Stimulated activated CD4-positive, alpha-beta T cell treated with anti-CD3 and anti-CD28 coated beads, Interleukin-1b, Interleukin-23, amount 100 ng/mL, for 48 hours (primary cell): Measurements from ENCODE around the gene BRINP2.
"Not testable (repeated sequence)": the region's sequence is repeated elsewhere in the genome, so short reads cannot be mapped to it uniquely, and the experiment has no call there.

Experiments used
- DNase-seq: peaks from one replicate; pipeline ENCODE4 v3.0.0-alpha.2; 2020

Gene BRINP2

DNA sequence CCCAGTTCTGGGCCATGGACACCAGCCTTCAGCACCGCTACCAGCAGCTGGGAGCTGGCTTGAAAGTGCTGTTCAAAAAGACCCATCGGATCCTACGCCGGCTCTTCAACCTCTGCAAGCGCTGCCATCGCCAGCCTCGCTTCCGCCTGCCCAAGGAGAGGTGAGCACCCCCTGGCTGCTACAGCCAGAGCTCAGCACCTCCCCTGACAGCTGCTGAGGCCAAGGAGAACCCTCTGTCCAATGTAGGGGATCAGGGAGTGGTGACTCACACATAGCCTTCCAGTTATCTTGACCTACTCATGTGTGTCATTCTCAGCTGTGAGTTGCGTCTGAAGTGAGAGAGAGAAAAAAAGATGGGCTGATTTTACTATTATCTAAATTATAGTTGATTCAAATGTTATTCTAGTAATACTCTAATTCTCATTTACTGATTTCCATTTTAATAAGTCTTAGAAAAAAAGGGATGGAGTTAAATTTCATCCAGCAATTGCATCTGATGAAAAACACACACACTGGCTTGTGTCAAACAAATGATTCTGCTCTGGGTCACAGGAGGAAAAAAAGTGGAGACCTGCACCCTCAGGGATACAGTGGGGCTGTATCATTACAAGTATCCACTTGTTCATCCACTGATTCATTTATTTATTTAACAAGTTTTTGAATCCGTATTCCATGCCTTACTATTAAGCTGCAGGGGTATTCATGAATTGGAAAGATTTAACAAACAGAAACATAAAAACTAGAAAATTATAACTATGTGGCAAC is 108.0 kb downstream of the BRINP2 start:
- no peak for DNase-seq

DNA sequence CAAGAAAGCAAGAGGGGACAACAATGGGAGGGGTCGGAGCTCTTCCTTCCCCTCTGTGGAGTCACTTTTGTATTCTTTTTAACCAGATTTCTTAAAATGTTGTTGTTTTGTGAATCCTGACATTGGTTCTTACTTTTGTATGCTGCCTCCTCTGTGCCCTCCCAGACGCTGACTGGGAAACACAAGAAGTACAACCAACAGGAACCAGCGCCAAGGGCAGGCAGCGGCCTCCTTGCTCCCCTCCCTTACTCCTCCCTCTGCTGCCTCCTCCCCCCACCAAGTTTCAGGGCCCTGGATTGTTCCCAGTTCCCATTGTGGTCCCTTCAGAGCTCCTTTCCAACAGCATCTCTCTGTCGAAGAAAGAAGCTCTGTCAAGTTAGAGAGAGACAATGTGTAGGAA is 111.1 kb downstream of the BRINP2 start:
- no peak for DNase-seq

DNA sequence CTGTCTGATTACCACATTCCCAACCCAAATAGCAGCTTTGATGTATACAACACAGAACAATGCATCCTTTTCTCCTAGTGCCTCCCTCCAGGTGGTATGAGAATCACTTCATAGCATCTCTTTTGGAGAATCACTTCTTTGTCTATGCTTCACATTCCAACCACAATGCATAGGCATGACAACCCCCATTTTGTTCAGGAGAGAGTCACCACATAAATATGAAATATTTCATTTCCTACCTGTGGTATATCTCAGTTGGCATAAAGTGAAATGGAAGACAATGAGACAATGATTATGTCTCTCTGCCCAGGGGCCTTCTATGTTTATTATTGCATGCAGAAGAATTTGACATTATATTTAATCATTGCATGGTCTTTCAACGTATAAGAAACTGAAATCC is 112.2 kb downstream of the BRINP2 start:
- DNase-seq: no peak

DNA sequence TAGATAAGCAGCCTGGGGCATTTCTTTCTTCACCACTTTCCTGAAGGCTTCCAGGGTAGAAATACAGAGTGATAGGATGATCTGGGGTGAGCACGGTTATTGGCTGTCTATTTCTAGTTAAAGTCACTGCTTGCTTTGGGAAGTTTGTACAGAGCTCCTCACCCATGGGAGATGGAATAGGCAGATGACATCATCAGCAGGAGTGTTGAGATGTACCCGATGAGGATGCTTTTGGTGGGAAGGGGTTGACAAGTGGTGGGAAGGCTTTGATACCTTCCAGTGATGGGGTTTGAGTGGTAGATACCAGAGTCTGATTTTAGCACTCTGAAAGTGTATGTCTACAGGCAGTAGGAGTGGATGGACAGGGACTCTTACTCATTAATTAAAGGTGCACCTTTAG is 112.6 kb downstream of the BRINP2 start:
- DNase-seq: no peak

DNA sequence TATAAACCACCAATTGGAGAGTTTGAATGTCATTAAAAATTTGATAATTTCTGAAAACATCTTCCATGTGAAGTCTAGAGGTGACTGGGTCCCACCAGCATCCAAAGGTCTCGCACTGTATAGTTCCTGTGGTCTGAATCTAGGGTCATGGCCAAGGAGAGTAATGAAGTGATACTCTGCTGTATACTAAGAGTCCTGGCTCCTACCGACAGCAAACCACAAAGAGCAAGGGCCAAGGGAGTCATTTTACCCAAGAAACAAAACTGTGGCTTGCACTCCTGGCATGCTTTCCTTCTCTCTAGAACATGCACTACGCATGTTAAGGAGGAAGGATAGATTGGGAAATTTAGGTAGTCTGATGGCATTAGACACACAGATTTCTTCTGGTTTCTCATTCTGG is 115.6 kb downstream of the BRINP2 start:
- no peak for DNase-seq

DNA sequence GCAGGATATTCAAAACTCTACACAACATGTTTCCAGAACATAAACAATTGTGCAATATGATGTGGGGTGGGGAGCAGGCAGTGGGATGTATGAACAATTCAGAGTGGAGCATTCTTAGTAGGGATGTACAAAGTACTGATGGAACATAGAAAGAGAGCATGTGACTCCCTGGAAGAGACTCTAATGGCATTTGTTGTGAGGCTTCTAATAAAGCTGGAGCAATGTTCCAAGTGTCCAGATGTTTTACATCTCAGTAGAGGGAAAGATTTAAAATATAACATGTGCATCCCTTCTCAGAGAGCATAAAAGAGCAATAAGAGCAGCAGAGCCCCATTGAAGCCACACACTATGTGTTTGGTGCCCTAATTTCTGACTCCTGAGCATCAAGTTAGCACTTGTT is 116.5 kb downstream of the BRINP2 start:
- no peak for DNase-seq

DNA sequence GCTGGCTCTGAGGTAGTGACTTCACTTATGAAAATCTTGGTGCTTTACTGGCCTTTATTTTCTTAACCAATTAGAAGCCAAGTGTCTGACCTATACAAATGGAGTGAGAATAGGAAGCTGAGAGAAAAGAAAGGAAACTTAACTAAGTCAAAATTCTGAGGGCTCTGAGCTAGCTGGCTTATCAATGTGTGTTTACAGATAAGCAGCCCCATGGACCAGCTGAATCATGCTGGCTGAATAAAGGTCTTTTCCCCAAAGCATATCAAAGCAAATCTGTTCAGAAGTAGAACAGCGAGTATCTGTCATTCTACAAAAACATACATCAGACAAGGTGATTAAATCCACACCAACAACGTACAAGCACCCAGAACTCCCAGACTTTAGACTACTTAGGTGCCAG is 117.2 kb downstream of the BRINP2 start:
- DNase-seq: no peak

DNA sequence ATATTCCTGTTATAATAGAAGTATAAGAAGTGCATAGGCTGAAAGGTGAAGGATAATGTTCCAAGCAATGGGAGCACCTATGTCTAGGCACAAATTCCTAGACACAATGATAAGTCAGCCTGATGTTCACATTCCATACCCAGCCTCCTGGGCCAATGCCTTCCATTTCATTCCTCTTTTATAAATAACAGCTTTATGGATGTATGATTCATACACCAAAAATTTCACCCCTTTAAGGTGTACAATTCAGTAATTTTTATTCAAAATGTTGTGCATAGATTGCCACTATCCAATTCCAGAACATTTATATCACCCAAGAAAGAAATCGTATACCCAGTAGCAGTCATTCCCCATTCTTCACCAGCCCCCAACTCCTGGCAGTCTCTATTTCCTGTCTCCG is 118.8 kb downstream of the BRINP2 start:
- no peak for DNase-seq

DNA sequence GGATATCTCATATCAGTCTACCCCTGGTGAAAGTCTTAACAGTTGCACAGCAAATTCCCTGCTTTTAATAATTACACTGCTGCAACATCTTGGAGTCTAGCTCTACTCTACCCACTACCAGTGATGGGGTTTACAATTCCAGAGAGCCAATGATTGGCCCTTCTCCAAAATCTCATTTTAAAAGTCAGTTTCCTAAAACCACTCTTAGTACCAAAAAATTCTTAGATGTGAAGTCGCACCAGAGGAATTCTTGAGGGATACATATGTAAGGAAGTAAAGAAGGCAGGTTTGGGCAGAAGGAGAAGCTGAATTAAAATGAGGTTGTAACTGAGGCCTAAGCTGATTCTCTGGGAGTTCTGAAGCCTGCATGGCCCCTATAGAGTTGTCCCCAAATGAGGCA is 129.7 kb downstream of the BRINP2 start:
- DNase-seq: no peak

DNA sequence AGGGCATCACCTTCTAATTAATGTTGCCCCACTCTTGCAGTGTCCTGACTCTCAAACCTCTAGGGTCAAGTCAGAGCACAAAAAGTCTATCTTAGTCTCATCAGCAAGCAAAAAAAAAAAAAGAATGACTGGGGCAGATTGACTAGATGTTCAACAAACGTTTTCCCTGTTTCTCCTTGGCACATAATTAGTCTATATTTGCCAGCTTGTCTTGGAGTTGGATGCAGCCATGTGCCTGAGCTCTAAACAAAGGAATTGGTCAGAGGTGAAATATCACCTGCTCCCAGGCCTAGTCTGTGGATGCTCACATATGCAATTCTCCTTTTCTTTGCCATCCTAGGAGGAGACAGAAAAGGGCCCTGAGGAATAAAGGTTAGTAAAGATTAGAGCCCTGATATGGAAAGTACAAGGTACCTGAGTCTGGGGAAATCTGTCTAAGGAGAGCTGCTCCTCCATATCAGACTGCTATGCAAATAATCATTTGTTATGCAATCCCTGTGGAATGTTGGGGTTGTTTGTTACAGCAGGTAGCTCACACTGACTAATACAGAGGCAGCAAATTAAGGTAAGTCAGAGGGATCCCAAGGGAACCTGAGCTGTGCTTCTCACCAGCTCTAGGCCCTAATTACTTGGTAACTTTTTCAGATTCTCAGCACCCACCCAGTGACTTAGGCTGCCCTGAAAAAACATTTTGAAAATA is 130.8 kb downstream of the BRINP2 start:
- DNase-seq: no peak

DNA sequence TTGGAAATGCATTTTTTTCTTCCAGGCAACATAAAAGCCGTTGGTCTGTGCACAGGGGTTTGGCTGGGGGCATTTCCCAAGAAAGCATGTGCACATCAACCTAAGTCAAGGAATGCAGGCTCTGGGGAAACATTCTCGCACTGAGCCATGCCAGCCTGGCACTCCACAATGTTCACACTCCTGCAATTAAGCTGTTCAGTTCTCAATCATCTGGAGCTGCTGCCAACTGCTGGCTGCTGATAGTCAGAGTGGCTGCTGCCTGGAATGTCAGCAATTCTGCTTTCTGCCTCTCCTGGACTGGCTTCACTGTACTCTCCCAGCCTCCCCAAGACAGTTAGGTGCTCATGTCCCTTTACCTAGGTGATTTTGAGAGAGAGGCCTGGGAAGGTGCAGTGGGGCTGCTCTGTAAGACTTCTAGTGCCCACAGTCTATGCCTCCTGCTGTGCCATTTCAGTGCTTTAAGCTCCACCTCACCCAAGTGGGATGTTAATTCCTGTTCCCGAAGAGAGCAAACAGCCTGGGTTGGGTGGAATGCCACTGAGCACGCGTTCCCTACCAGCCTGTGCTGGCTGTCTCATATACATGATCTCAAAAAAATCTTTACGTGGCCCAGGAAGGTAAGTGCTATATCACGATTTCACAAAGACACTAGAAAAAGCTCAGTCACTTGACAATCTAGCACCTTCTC is 131.7 kb downstream of the BRINP2 start:
- DNase-seq: no peak

DNA sequence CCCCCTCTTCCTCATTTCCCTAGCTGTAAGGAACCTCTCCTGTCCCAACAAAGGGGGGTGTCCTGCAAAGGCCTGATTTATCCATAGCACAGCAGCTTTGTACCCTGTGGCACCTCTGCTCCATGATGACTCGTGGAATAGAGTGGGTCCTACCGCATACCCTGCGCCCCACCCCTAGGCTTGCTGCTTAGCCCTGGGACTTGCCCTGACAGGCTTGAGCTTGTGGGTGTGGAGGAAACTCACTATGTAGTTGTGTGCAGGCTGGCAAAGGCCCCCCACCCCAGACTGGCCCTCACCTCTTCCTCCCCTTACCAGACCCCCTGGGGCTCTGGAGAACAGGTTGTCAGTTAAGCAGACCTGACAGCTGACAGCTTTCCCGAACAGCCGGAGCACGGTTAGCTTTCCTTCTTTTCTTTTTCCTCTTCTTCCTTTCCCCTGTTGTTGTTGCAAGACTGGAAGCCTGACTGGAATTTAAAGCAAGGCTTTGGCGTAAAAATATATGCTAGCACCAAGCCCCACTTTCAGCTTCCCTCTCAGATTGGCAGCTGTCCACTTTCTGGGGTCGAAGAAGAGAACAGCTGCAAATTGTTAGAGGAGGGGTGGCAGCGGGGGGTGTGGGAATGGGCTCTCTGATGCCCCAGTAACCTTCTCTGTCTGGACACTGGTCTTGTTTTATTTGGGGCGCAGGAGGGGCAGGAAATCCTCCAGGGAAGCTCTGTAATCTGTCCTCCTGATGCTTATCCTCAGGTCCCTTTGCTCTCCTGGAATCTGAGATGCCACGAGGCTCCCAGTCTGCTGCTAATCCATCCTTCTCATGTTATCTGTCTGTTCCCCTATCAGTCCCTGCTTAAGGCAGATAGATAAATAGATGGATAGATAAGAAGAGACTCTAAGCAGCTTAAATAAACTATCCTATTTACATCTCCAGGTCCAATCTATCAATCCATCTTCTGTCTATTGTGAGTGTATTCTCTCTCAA is 134.6 kb downstream of the BRINP2 start:
- no peak for DNase-seq

DNA sequence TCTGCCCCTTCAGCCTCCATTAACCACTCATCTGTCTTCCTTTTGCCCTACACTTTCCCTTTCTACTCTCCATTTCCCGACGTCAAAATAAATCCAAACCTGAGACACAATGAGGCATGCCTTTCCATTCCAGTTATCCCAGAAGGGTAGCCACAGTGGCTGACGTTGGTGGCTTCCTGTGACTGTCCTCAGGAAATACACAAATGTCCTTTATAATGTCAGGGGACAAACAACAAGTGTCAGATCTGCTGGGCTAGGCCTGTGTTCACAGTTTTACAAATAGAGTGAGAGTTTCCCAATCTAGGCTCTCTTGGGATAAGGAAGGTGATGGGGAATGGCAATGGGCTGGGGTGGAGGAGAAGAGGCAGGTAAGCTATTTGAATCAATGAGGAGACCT is 135.3 kb downstream of the BRINP2 start:
- DNase-seq: no peak

DNA sequence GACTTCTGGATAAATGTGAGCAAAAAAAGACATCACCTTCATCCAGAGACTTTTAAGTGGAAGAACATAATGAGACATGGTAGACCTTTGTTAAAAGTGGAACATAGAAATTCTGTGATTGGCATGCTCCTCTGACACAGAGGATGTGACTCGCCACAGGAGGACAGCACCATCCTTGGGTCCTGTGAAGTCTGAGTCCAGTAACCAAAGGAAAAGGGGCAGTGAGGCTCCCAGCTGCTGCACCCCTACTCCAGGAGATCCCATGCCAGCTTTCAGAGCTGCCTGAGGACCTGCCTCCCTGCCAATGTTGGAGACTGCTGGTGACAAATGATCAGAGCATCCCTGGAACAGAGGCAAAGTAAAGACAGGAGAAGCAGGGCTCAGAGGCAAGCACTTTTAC is 136.2 kb downstream of the BRINP2 start:
- DNase-seq: no peak

DNA sequence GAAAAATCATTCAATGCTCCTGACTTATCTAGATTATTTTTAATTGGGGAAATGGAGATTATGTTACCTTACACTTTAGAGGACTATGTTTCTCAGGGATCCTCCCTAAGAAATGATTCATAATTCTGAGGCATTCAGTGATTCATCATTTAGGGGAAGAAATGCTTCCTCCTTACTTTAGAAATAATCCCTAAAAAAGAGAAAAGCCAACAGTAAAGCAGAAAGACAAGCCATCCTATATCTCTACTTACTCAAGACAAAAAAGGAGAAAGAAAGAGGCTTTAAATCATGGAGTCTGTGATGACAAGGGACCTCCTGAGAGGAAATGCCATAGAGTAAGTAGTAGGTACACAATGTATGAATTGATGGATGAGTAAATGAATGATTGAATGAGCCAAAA is 137.0 kb downstream of the BRINP2 start:
- no peak for DNase-seq

DNA sequence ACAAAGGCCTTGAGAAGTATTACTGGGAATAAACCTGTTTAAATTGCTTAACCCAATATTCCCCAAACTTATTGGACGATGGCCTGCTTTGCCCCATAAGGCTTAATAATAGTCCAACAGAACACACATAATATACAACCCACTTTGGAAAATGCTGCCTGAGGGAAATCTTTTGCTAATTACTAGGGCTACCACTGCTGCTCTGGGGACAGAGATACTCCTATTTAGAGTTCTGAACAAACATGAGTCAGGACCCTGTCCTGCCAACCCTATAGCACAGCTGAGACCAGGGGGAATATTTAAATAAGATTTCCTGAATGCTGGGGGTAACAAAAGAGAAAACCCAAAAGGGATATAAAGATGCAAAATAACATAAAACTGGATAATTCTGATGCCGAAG is 139.1 kb downstream of the BRINP2 start:
- no peak for DNase-seq

DNA sequence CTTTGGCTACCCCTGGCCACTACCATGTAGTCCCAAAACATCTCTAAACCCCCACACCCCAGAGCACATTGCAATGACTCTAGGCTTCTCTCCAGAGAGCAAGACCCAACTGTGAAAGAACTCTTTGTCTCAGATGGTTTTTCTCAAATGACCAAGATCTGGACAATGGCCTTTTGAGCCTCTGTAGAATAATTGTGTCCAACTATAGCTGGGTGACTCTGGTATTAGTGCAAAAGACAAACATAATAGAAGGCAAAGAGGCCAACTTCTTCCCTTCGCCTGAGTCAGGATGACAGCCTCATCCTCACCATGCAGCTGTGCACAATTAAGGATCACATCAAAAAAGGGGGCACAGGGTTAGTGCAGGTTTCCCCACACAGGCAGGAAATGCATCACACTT is 139.6 kb downstream of the BRINP2 start:
- no peak for DNase-seq

DNA sequence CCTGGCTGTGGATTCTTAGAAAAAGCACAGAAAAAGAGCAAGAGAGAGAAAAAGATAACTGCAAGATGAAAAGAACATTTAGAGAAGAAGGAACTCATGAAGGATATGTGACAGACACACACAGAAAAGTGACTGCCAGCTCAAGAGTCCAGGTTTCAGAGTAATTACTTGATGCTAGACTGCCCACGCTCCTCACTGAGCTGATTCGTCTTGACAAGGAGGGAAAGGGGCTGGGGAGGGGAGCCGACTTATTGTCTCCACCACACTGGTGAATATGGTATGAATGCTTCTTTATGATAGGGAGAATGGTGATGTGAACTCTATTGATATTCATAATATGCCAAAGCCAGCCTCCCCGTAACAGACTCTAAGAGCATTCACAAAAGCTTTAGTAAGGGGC is 140.4 kb downstream of the BRINP2 start:
- DNase-seq: no peak

DNA sequence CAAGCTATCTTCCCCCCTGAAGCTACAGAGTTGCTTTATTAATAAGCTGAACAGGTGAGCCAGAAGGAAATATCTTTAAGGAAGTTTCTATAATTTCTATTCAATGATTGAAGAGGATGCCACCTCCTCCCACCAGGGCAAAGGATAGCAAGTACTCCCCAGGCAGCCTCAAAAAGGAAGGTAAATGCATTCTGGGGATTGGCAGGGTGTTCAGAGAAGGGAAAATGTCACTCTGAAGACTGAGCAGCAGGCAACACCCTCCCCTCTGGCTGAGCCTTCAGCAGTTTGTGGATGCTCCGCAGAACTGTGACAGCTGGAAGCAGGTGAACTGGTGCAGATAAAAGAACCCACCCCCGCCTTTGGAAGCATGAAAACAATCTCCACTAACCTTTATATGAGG is 140.8 kb downstream of the BRINP2 start:
- no peak for DNase-seq

DNA sequence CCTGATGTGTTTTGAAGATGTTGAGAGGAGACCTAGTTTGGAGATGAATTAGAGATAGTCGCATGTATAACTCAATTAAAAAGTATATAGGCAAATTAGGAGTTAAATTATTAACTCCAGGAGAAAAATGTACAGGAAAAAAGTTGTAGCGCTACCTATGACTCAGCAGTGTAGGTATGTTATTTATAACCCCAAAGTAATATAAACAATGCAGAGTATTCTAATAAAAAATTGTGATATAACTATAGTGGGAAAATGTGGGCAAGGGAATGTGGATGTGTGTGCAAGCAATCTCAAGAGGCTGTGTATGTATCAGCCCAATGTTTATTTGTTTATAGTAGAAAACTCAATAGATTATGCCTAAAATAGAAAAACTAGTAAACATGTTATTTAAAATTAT is 144.5 kb downstream of the BRINP2 start:
- no peak for DNase-seq

DNA sequence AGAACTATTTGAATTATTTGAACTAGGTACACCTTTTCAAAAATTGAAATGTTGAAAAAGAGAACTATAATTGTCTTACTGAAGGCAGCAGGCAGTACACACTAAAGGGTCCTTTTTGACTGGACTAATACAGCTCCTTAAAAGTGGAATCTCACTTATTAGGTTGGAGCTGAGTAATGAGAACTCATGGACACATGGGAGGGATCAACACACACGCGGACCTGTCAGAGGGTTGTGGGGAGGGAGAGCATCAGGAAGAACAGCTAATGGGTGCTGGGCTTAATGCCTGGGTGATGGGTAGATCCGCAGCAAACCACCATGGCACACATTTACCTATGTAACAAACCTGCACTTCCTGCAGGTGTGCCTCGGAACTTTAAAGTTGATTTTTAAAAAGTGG is 145.0 kb downstream of the BRINP2 start:
- DNase-seq: no peak

DNA sequence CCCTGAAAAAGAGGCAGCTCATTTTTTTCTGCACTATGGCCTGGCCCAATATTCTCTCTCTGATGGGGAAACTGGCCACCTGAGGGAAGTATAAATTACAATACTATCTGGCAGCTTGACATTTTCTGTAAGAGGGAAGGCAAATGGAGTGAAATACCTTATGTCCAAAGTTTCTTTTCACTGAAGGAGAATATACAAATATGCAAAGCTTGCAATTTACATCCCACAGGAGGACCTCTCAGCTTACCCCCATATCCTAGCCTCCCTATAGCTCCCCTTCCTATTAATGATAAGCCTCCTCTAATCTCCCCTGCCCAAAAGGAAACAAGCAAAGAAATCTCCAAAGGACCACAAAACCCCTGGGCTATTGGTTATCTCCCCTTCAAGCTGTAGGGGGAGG is 150.7 kb downstream of the BRINP2 start:
- DNase-seq: not testable (repeated sequence)

DNA sequence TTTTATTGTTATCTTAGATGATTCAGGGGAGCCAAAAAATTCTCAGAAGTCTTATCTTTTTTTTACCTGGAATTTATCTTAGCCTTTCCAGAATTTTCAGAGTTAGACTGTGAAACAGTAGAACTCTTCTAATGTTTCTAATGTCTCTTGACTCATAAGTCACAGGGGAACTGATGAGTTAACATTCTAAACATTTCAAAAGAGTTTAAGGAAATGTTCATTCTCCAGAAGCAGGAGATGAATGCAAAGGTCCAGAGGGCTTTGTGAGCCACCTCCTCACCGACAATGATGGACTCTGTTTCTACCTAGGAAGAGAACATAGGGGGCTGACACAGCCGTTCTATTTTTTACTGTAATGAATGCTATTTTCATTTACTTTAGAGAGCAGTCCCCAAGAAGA is 157.5 kb downstream of the BRINP2 start:
- no peak for DNase-seq
